ENCODE results near the gene MUC4.

MUC4 gene

DNA sequence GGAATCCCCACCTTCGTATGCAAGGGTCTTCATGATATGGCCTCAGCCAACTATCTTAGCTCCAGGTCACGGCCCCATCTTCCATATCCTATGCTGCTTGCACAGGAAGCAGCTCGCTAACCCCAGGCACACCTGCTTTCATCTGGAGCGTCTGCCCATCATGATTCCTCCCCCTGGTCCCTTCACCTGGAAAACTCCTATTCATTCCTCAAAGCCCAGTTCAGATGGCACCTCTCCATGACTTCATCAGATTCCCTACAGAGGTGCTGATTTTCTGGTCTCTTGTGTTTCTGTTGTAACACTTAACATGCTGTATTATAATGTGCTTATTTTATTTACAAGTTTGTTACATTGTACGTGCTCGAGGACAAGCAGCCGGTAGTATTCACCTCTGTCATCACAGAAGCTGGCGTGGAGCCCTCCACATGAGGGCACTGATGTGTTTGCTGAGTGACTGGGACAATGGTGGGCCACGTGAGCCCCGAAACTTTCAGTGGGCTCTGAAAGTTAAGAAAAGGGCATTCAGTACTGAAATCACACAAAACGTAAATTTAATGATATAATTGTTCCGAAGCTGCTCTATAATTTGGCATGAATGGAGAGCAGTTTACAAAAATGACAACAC lies 74.8 kb downstream of the MUC4 start:
- no peaks in the 10 kb centered on the region for H3K27me3 ChIP-seq (ENCODE audit: insufficient read depth, low read length, poor library complexity, severe bottlenecking)
- no peaks in the 10 kb centered on the region for H3K36me3 ChIP-seq (ENCODE audit: insufficient read depth, low read length)
- H3K4me3 ChIP-seq (ENCODE audit: low read length, poor library complexity, severe bottlenecking), result no peak overlapping the region
- no peaks in the 10 kb centered on the region for H4K20me1 ChIP-seq (ENCODE audit: insufficient read depth, low read length, poor library complexity, severe bottlenecking)
- no peaks in the 10 kb centered on the region for H3K79me2 ChIP-seq (ENCODE audit: insufficient read depth, low read length)
- no peaks in the 10 kb centered on the region for H3K9me3 ChIP-seq (ENCODE audit: insufficient read depth, low read depth, low read length)
- H3F3A ChIP-seq (ENCODE audit: low read depth), result no peaks in the 10 kb centered on the region
- H3K9ac ChIP-seq (ENCODE audit: low read depth, low read length, poor library complexity, severe bottlenecking), result no peak overlapping the region
- TF ChIP-seq, protein P1, sequence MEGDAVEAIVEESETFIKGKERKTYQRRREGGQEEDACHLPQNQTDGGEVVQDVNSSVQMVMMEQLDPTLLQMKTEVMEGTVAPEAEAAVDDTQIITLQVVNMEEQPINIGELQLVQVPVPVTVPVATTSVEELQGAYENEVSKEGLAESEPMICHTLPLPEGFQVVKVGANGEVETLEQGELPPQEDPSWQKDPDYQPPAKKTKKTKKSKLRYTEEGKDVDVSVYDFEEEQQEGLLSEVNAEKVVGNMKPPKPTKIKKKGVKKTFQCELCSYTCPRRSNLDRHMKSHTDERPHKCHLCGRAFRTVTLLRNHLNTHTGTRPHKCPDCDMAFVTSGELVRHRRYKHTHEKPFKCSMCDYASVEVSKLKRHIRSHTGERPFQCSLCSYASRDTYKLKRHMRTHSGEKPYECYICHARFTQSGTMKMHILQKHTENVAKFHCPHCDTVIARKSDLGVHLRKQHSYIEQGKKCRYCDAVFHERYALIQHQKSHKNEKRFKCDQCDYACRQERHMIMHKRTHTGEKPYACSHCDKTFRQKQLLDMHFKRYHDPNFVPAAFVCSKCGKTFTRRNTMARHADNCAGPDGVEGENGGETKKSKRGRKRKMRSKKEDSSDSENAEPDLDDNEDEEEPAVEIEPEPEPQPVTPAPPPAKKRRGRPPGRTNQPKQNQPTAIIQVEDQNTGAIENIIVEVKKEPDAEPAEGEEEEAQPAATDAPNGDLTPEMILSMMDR (conservative IDR thresholded peaks at IDR 0.05; ENCODE audit: low read length), result no peak
- TF ChIP-seq EZH2phosphoT487 (IDR thresholded peaks at IDR 0.05; ENCODE audit: borderline replicate concordance), result no peak
- H2AFZ ChIP-seq (ENCODE audit: low read length), result no peak overlapping the region
- no peaks in the 10 kb centered on the region for H3K4me1 ChIP-seq (ENCODE audit: insufficient read depth, low read length, poor library complexity, severe bottlenecking)
- H3K9me2 ChIP-seq (replicated peaks; ENCODE audit: low read depth, low read length), result no peaks in the 10 kb centered on the region
- no peak overlapping the region for H3K4me2 ChIP-seq (ENCODE audit: low read depth, low read length, poor library complexity, severe bottlenecking)

DNA sequence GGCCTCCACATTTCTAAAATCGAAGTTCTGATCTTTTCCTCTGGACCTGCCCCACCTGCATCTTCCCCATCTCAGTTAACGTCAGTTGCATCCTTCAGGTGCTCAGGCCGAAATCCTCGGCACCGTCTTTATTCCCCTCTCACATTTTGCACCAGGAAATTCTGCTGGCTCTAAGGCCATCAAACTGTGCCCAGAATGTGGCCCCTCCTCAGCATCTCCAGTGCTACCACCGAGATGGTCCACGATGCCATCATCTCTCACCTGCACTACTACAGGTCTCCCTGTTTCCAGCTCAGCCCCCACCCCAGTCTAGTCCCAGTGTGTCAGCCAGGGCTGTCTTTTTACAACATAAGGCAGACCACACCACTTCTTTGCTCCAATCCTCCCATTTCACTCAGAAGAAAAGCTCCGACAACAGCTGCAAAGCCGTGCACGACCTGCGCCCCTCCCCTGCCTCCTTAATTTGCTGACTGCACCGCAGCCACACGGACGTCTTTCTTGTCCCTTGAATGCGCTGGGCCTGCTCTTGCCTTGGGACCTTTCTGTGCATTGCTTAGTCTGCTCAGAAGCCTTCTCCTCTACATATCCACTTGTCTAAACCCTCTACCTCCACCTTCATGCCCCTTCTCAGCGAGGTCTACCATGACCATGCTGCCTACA lies 76.6 kb downstream of the MUC4 start:
- H3K9me3 ChIP-seq (ENCODE audit: insufficient read depth, low read depth, low read length), result no peaks in the 10 kb centered on the region
- H3K4me2 ChIP-seq (ENCODE audit: low read depth, low read length, poor library complexity, severe bottlenecking), result no peak overlapping the region
- TF ChIP-seq EZH2phosphoT487 (IDR thresholded peaks at IDR 0.05; ENCODE audit: borderline replicate concordance), result no peak
- TF ChIP-seq, protein P1 (conservative IDR thresholded peaks at IDR 0.05; ENCODE audit: low read length), result no peak
- no peaks in the 10 kb centered on the region for H4K20me1 ChIP-seq (ENCODE audit: insufficient read depth, low read length, poor library complexity, severe bottlenecking)
- H3K27me3 ChIP-seq (ENCODE audit: insufficient read depth, low read length, poor library complexity, severe bottlenecking), result no peaks in the 10 kb centered on the region
- H2AFZ ChIP-seq (ENCODE audit: low read length), result no peak overlapping the region
- H3K9ac ChIP-seq (ENCODE audit: low read depth, low read length, poor library complexity, severe bottlenecking), result no peak overlapping the region
- H3K9me2 ChIP-seq (replicated peaks; ENCODE audit: low read depth, low read length), result no peaks in the 10 kb centered on the region
- H3F3A ChIP-seq (ENCODE audit: low read depth), result no peaks in the 10 kb centered on the region
- no peak overlapping the region for H3K4me3 ChIP-seq (ENCODE audit: low read length, poor library complexity, severe bottlenecking)
- H3K4me1 ChIP-seq (ENCODE audit: insufficient read depth, low read length, poor library complexity, severe bottlenecking), result no peaks in the 10 kb centered on the region
- no peaks in the 10 kb centered on the region for H3K79me2 ChIP-seq (ENCODE audit: insufficient read depth, low read length)
- H3K36me3 ChIP-seq (ENCODE audit: insufficient read depth, low read length), result no peaks in the 10 kb centered on the region

DNA sequence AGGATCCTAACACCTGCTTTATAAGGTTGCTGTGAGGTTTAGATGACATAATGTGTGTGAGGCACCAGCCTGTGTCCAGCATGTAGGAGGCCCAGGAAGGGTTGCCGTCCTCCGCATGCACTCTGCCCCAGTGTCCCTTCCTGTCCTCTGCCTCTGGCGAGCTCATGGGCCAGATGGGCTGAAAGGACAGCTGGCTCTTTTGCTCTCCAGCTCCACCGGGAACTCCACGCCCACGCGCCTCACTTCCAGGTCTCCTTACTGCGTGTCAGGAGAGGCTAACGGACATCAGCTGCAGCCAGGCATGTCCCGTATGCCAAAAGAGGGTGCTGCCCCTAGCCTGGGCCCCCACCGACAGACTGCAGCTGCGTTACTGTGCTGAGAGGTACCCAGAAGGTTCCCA lies 78.8 kb downstream of the MUC4 start:
- TF ChIP-seq EZH2phosphoT487 (IDR thresholded peaks at IDR 0.05; ENCODE audit: borderline replicate concordance), result no peak
- TF ChIP-seq, protein P1 (conservative IDR thresholded peaks at IDR 0.05; ENCODE audit: low read length), result no peak
- no peak overlapping the region for H3K4me3 ChIP-seq (ENCODE audit: low read length, poor library complexity, severe bottlenecking)
- H3K9me2 ChIP-seq (replicated peaks; ENCODE audit: low read depth, low read length), result no peaks in the 10 kb centered on the region
- no peaks in the 10 kb centered on the region for H3K36me3 ChIP-seq (ENCODE audit: insufficient read depth, low read length)
- H3K4me2 ChIP-seq (ENCODE audit: low read depth, low read length, poor library complexity, severe bottlenecking), result no peak overlapping the region
- no peaks in the 10 kb centered on the region for H3F3A ChIP-seq (ENCODE audit: low read depth)
- H3K79me2 ChIP-seq (ENCODE audit: insufficient read depth, low read length), result no peaks in the 10 kb centered on the region
- no peak overlapping the region for H2AFZ ChIP-seq (ENCODE audit: low read length)
- H3K4me1 ChIP-seq (ENCODE audit: insufficient read depth, low read length, poor library complexity, severe bottlenecking), result peaks cover under 1% of the 10 kb centered on the region
- H3K27me3 ChIP-seq (ENCODE audit: insufficient read depth, low read length, poor library complexity, severe bottlenecking), result no peaks in the 10 kb centered on the region
- no peak overlapping the region for H3K9ac ChIP-seq (ENCODE audit: low read depth, low read length, poor library complexity, severe bottlenecking)
- H3K9me3 ChIP-seq (ENCODE audit: insufficient read depth, low read depth, low read length), result no peaks in the 10 kb centered on the region
- no peaks in the 10 kb centered on the region for H4K20me1 ChIP-seq (ENCODE audit: insufficient read depth, low read length, poor library complexity, severe bottlenecking)
